BLaER1 (cell line): ENCODE data around the gene HMGB3.
"Not testable (repeated sequence)": the region's sequence is repeated elsewhere in the genome, so short reads cannot be mapped to it uniquely, and the experiment has no call there.

Source experiments
- H3K27ac ChIP-seq: shearing (Covaris generic); formaldehyde crosslinking; 2 replicates; pipeline ENCODE4 v1.8.1; 2022
- H3K27me3 ChIP-seq: shearing (Covaris generic); formaldehyde crosslinking; 2 replicates; pipeline ENCODE4 v1.8.1; 2022
- H3K36me3 ChIP-seq: shearing (Covaris generic); formaldehyde crosslinking; 2 replicates; pipeline ENCODE4 v1.8.1; 2022
- H3K4me1 ChIP-seq: shearing (Covaris generic); formaldehyde crosslinking; 2 replicates; pipeline ENCODE4 v1.8.1; 2022
- H3K4me2 ChIP-seq: shearing (Covaris generic); formaldehyde crosslinking; 2 replicates; pipeline ENCODE4 v1.8.1; 2022
- H3K4me3 ChIP-seq: shearing (Covaris generic); formaldehyde crosslinking; 2 replicates; pipeline ENCODE4 v1.8.1; 2022
- H3K9ac ChIP-seq: shearing (Covaris generic); formaldehyde crosslinking; 2 replicates; pipeline ENCODE4 v1.8.1; 2022
- H3K9me3 ChIP-seq: shearing (Covaris generic); formaldehyde crosslinking; 2 replicates; pipeline ENCODE4 v1.8.1; 2022
- H4K20me1 ChIP-seq: shearing (Covaris generic); formaldehyde crosslinking; 2 replicates; pipeline ENCODE4 v1.8.1; 2022
- Cebpa-rat ChIP-seq: shearing (Covaris generic); IDR thresholded peaks from 2 replicates; pipeline ENCODE4 v1.8.1; 2022

HMGB3 gene

DNA sequence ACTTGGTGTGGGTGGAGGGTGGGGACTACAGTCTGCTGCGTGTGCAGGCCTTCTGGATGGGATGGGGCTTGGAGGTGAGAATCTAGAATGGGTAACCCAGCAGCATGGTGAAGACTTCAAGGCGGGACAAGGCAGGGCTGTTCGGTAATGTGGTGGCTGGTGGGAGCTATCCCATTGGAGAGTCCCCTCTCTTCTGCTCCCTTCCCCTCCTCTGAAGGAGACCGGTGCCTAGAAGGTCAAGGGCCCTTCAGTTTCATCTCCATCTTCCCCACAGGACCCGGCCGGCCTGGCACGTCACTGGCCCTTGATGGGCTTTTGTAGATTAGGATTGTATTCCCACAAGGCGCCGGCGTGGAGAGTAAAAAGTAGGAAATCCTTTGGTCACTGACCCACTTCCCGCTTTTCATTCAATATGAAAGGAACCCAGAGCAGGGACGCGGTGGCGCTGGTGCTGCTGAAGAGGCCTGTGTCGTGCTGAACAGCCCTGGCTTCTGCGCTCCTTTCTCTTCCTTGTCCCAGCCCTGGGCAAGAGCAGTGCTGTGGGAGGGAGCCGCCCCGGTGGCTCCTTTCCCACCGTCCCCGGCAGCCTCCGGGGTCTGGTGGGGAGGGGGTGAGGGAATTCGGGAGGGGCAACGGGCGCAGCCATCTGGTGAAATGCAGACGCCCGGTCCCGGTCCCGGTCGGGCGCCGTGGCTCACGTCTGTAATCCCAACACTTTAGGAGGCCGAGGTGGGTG, 7.3 kb upstream of the HMGB3 start:
- H3K4me1 ChIP-seq = no peaks in the 10 kb centered on the region
- H3K27ac ChIP-seq = no peak overlapping the region
- H4K20me1 ChIP-seq = no peaks in the 10 kb centered on the region
- no peaks in the 10 kb centered on the region for H3K9me3 ChIP-seq
- H3K36me3 ChIP-seq = no peaks in the 10 kb centered on the region
- no peak for TF ChIP-seq Cebpa-rat
- no peak overlapping the region for H3K9ac ChIP-seq
- no peak overlapping the region for H3K4me3 ChIP-seq
- H3K27me3 ChIP-seq = no peaks in the 10 kb centered on the region; the same call in 1 of the 2 replicates
- H3K4me2 ChIP-seq = no peak overlapping the region

DNA sequence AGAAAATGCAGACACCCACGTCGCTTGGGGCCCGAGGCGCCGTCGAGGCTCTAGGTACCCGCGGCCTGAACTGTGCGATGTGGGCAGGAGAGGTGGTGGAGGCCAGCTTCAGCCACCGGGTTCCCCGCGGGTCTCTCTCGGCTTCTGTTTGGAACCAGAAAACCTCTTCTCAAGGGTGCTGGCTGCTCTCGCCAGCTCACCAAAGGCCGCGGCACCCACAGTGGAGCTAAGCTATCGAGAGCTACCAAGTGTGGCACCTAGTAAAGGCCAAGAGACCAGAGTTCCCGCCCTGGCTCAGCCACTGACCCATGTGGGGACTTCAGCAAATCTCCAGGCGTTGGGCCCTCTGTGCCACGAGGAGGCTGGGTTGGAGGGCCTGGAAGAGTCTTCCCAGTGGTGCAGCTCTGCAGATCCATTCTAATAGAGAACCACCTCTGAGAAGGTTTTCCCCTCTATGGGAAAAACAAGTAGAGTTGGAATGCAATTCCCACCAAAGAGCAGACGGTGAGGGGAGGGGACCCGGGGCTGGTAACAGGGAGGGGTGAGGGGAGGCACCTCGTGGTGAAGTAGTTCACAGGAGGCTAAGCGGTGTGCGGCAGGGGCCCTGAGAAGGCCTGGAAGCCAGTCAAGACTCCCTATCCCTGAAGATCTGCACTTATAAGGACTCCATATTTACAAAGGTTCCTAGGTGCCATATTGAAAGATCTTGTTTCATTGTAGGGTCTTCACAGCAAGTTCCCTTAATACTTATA, 5.5 kb upstream of the HMGB3 start:
- Histone ChIP-seq H3K4me1 (no peaks in the 10 kb centered on the region), H3K36me3 (no peaks in the 10 kb centered on the region), H3K9me3 (no peaks in the 10 kb centered on the region), H3K4me3 (no peak overlapping the region), H3K27me3 (no peaks in the 10 kb centered on the region; the same call in 1 of the 2 replicates), H4K20me1 (no peaks in the 10 kb centered on the region), H3K9ac (no peak overlapping the region), H3K4me2 (no peak overlapping the region), H3K27ac (no peak overlapping the region)
- TF ChIP-seq Cebpa-rat = no peak

DNA sequence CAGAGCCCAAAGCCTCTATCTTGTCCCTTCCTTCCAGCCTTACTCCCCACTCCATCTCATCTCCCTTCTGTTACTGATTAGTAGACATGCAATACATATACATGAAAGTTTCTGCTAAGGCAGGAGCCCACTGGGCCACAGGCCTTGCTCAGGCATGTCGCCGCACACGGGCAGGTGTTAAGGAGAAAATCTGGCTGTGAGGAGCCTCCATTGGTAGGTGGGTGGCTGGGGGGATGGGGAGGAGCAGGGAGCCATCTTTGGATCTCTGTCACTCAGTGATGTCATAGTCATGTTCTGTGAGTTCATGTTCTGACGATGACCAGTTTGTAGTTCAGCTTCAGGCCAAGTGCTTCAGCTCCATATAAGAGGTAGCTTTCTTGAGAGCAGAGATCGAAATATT, 2.9 kb upstream of the HMGB3 start:
- Histone ChIP-seq H3K4me3 (no peak overlapping the region), H3K9ac (no peak overlapping the region), H4K20me1 (peaks cover 7% of the 10 kb centered on the region; the same call in 1 of the 2 replicates), H3K27ac (no peak overlapping the region), H3K4me2 (no peak overlapping the region), H3K4me1 (peaks cover 4% of the 10 kb centered on the region), H3K36me3 (no peaks in the 10 kb centered on the region), H3K9me3 (no peaks in the 10 kb centered on the region; the same call in 1 of the 2 replicates), H3K27me3 (no peaks in the 10 kb centered on the region)
- no peak for TF ChIP-seq Cebpa-rat

- no peaks in the 10 kb centered on the region; the same call in 1 of the 2 replicates for H3K9me3 ChIP-seq
- peaks cover under 1% of the 10 kb centered on the region; the same call in 1 of the 2 replicates for H3K36me3 ChIP-seq
- no peaks in the 10 kb centered on the region for H3K27me3 ChIP-seq
- H3K4me1 ChIP-seq = peaks cover 8% of the 10 kb centered on the region
- H3K9ac ChIP-seq = no peak overlapping the region
- no peak overlapping the region for H3K4me2 ChIP-seq
- TF ChIP-seq Cebpa-rat = no peak
- peaks cover 12% of the 10 kb centered on the region; the same call in 1 of the 2 replicates for H4K20me1 ChIP-seq
- H3K27ac ChIP-seq = no peak overlapping the region
- H3K4me3 ChIP-seq = no peak overlapping the region
Measured at GRCh38 chrX:150980711-150981110, 2.4 kb upstream of the HMGB3 start.

GRCh38 chrX:150982235-150982787, 824 bp upstream of the HMGB3 start:
- Histone ChIP-seq H3K4me2 (peak overlapping the region; percentile 88), H3K4me3 (peak overlapping the region; percentile 76), H4K20me1 (peaks cover 12% of the 10 kb centered on the region; the same call in 1 of the 2 replicates), H3K36me3 (peaks cover 17% of the 10 kb centered on the region), H3K4me1 (peaks cover 8% of the 10 kb centered on the region), H3K9me3 (no peaks in the 10 kb centered on the region; the same call in 1 of the 2 replicates), H3K27ac (peak overlapping the region; percentile 26; the same call in 1 of the 2 replicates), H3K9ac (peak overlapping the region; percentile 89; the same call in 1 of the 2 replicates), H3K27me3 (no peaks in the 10 kb centered on the region)
- no peak for TF ChIP-seq Cebpa-rat

- Histone ChIP-seq H3K4me1 (peaks cover 8% of the 10 kb centered on the region), H3K9me3 (no peaks in the 10 kb centered on the region; the same call in 1 of the 2 replicates), H3K27me3 (no peaks in the 10 kb centered on the region), H3K9ac (peak overlapping the region; percentile 89), H3K4me2 (peak overlapping the region; percentile 19; the same call in 1 of the 2 replicates), H3K4me3 (peak overlapping the region; percentile 76), H3K36me3 (peaks cover 28% of the 10 kb centered on the region), H3K27ac (peak overlapping the region; percentile 90), H4K20me1 (peaks cover 12% of the 10 kb centered on the region; the same call in 1 of the 2 replicates)
- TF ChIP-seq Cebpa-rat = no peak
Measured at GRCh38 chrX:150983521-150984168, 510 bp downstream of the HMGB3 start.

DNA sequence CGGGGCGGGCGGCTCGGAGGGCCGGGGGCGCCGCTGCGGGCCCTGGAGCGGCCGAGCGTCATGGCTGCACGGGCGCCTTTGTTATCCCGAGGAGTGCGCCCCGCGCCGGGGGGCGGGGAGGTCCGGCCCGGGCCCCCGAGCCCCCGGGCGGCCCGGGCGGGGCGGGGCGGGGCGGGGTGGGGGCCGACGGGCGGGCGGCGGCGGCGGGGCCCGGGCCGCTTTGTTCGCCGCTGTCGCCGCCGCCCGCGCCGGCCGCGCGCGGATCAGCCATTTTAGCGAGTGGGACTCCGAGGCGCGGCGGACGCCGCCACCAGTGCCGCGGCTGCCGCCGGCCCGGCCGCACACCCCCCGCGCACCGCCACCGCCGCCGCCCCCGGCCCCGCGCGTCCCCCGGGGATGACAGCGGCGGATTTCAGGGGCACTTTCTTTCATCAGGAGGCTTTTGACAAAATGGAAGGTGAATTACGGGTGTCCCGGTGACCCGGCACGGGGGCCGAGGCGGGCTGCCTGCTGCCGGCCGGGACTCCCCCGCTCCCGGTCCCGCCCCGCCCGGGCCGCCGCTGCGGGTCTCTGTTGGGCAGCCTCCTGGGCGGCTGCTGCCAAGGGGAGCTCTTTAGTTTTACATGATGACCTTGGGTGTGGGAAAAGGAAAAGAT, 1.2 kb downstream of the HMGB3 start:
- Histone ChIP-seq H4K20me1 (peaks cover 12% of the 10 kb centered on the region; the same call in 1 of the 2 replicates), H3K9me3 (no peaks in the 10 kb centered on the region; the same call in 1 of the 2 replicates), H3K27me3 (no peaks in the 10 kb centered on the region), H3K9ac (peak overlapping the region; percentile 89), H3K4me1 (peaks cover 8% of the 10 kb centered on the region), H3K36me3 (peaks cover 34% of the 10 kb centered on the region), H3K27ac (peak overlapping the region; percentile 90), H3K4me2 (peak overlapping the region; percentile 68), H3K4me3 (peak overlapping the region; percentile 76)
- TF ChIP-seq Cebpa-rat = no peak

- not testable (repeated sequence) for H3K27me3 ChIP-seq, H3K4me3 ChIP-seq, H3K4me2 ChIP-seq, H3K9ac ChIP-seq, H3K9me3 ChIP-seq, H3K4me1 ChIP-seq, H3K27ac ChIP-seq
- peaks cover 12% of the 10 kb centered on the region; the same call in 1 of the 2 replicates for H4K20me1 ChIP-seq
- H3K36me3 ChIP-seq = peaks cover 37% of the 10 kb centered on the region
Measured at GRCh38 chrX:150987687-150988086, 4.6 kb downstream of the HMGB3 start.

DNA sequence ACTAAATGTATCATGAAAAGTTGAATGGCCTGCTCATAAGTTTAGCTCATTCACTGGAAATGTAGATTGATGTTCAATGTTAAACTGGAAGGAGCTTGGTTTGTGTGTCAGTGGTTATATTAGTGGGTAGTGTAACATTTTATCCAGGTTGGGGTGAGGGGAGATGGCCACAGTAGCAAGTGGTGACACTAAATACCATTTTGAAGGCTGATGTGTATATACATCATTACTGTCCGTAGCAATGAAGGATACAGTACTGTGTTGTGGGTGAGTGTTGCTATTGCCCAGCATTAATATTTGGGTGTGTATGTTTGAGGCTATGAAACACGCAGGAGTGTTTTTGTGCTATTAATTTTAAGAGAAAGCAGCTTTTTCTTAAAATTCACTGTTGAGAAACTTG, 6.3 kb downstream of the HMGB3 start:
- Histone ChIP-seq H3K4me3 (no peak overlapping the region), H3K36me3 (peaks cover 37% of the 10 kb centered on the region), H3K27ac (no peak overlapping the region), H3K4me2 (no peak overlapping the region), H3K27me3 (no peaks in the 10 kb centered on the region), H3K4me1 (peaks cover 8% of the 10 kb centered on the region), H3K9me3 (no peaks in the 10 kb centered on the region; the same call in 1 of the 2 replicates), H3K9ac (no peak overlapping the region), H4K20me1 (peaks cover 12% of the 10 kb centered on the region; the same call in 1 of the 2 replicates)
- no peak for TF ChIP-seq Cebpa-rat
